K562 (cell line): ENCODE data around the gene ELF2. TPM values are rescaled to one million over a fixed set of nuclear protein-coding genes. Genes with fewer than 3 reads are reported as not detected.

Experiments
- CTCF ChIP-seq, 3 experiments: IDR thresholded peaks in 2 of 3; conservative IDR thresholded peaks in 1 of 3; 2 replicates each; pipeline ENCODE4 v1.5.1; 2011 to 2012; ENCODE audit warnings: low read length in 3 of 3, mild to moderate bottlenecking in 3 of 3, control low read depth in 2 of 3, improper control_type of control experiment in 1 of 3, inconsistent platforms in 1 of 3, low read depth in 1 of 3, mixed read lengths in 1 of 3, moderate library complexity in 1 of 3; ENCODE audit not compliant: insufficient read depth in 2 of 3
- DEAF1 ChIP-seq: fragments of 450-650 bp; formaldehyde crosslinking; IDR thresholded peaks from 2 replicates; pipeline ENCODE4 v1.4.0; 2020; ENCODE audit warnings: mild to moderate bottlenecking, moderate library complexity
- DPF2 ChIP-seq: fragments of 450-650 bp; IDR thresholded peaks from 2 replicates; pipeline ENCODE4 v1.6.1; 2016
- HMBOX1 ChIP-seq: sonication (generic); IDR thresholded peaks from 2 replicates; pipeline ENCODE4 v1.6.1; 2016
- KAT7 ChIP-seq: sonication (generic); formaldehyde crosslinking; IDR thresholded peaks from 2 replicates; pipeline ENCODE4 v1.8.0; 2022; ENCODE audit warnings: missing genetic modification reagents, mild to moderate bottlenecking, borderline replicate concordance
- SMARCA4 ChIP-seq: fragments of 450-650 bp; IDR thresholded peaks from 2 replicates; pipeline ENCODE4 v1.6.1; 2016
- ZNF347 ChIP-seq: fragments of 450-650 bp; formaldehyde crosslinking; IDR thresholded peaks from 2 replicates; pipeline ENCODE4 v1.4.0; 2020; ENCODE audit warnings: low read depth, mild to moderate bottlenecking, moderate library complexity
- polyA plus RNA-seq, 8 experiments: library from polyadenylated mRNA; depleted of rRNA in 4 of 8; stranded (reverse) in 5 of 8; unstranded in 3 of 8; fragments of >200 nt; fragmentation: Nextera tagmentation in 2 of 8; fragmentation: Illumina TruSeq in 1 of 8; extraction: Ambion mirVana in 2 of 8; extraction: Trizol in 1 of 8; gene quantifications; 2 replicates each; pipeline versions ENCODE4 v1.2.1 to v1.2.3, GENCODE V29; 2011 to 2014; ENCODE audit warnings: inconsistent platforms in 1 of 8, missing spikeins in 1 of 8
- total RNA-seq, 7 experiments: library from RNA; depleted of rRNA in 6 of 7; stranded (reverse); fragments of >200 nt in 6 of 7; fragmentation: Illumina TruSeq in 2 of 7; extraction: Trizol in 2 of 7; gene quantifications; 2 replicates each; pipeline versions ENCODE4 v1.2.1 to v1.2.3, GENCODE V29; 2011 to 2021; ENCODE audit warnings: low replicate concordance in 1 of 7

ELF2 gene
- total and polyA plus RNA-seq, 9 of the 15 experiments (the other 6 are each of a cell fraction or from before 2014, with no cell fraction given) = 9.4 to 58.7 (median 41.6) TPM

- peak; percentile 98 for TF ChIP-seq HMBOX1
- peak; percentile 57; the same call in 1 of the 2 replicates for TF ChIP-seq KAT7
- peak; percentile 55; the same call in 1 of the 2 replicates for TF ChIP-seq DPF2
- peak; percentile 37; the same call in 1 of the 2 replicates for TF ChIP-seq DEAF1 (CRISPR knock-in tag)
- TF ChIP-seq ZNF347 = no peak
- peak; percentile 25; the same call in 1 of the 2 replicates for TF ChIP-seq SMARCA4
- peak; percentile 49 to 77 (median 75); a peak in 5 of 6 replicates for TF ChIP-seq CTCF (IDR thresholded peaks at IDR 0.05 in 2 of 3, conservative IDR thresholded peaks at IDR 0.05 in 1 of 3; ENCODE audit: insufficient read depth in 2 of 3, low read depth in 1 of 3, low read length in 3 of 3)
Observed at GRCh38 chr4:139167774-139168444, 9.1 kb downstream of the ELF2 start (continued).
